ENCODE results near the gene TMEM242. TPM values are rescaled to one million over a fixed set of nuclear protein-coding genes. Genes with fewer than 3 reads are reported as not detected.

The TMEM242 gene
- total RNA-seq, 1 donor from 2014 or later, result 11.7 TPM

- peak; percentile 76 for DNase-seq (ENCODE audit: extremely low spot score, unreplicated experiment)
- no peaks in the 10 kb centered on the region for H3K9me3 Mint-ChIP-seq
- TF ChIP-seq CTCF (conservative IDR thresholded peaks at IDR 0.05), result no peak
- no peaks in the 10 kb centered on the region for H3K36me3 Mint-ChIP-seq
- H3K27ac Mint-ChIP-seq, result peak overlapping the region; percentile 98
- peak overlapping the region; percentile 99 for H3K4me3 Mint-ChIP-seq
- H3K4me1 Mint-ChIP-seq (ENCODE audit: unreplicated experiment), result peaks cover 15% of the 10 kb centered on the region
- peaks cover 26% of the 10 kb centered on the region for H3K27me3 Mint-ChIP-seq
Observed at GRCh38 chr6:157323966-157324300, 614 bp upstream of the TMEM242 start.

DNA sequence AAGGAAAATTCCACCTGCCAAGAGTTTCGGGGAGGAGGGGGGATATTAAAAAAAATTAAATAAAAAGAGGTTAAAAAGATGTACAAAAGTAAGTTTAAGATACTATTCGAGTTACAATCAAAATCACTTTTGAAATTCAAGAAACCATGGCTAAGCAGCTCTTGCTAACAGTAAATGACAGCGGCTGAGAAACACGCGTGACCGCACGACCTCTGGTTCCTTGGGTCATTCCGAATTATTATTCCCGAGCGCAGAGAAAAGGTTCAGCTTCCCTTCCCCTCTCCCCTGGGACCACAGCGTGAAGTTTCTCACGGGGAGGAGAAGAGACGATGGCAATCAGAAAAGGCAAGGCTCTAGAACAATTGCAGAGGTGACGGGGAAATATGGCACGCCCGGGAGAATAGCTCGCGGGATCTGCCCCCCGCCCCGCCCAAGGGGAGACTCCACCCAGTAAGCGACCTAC lies 496 bp downstream of the TMEM242 start:
- Mint-ChIP-seq H3K27me3 (peaks cover 16% of the 10 kb centered on the region), H3K9me3 (no peaks in the 10 kb centered on the region), H3K36me3 (no peaks in the 10 kb centered on the region), H3K4me3 (peak overlapping the region; percentile 99), H3K27ac (peak overlapping the region; percentile 98), H3K4me1 (ENCODE audit: unreplicated experiment) (peaks cover 15% of the 10 kb centered on the region)
- DNase-seq (ENCODE audit: extremely low spot score, unreplicated experiment), result no peak
- TF ChIP-seq CTCF (conservative IDR thresholded peaks at IDR 0.05), result no peak

DNA sequence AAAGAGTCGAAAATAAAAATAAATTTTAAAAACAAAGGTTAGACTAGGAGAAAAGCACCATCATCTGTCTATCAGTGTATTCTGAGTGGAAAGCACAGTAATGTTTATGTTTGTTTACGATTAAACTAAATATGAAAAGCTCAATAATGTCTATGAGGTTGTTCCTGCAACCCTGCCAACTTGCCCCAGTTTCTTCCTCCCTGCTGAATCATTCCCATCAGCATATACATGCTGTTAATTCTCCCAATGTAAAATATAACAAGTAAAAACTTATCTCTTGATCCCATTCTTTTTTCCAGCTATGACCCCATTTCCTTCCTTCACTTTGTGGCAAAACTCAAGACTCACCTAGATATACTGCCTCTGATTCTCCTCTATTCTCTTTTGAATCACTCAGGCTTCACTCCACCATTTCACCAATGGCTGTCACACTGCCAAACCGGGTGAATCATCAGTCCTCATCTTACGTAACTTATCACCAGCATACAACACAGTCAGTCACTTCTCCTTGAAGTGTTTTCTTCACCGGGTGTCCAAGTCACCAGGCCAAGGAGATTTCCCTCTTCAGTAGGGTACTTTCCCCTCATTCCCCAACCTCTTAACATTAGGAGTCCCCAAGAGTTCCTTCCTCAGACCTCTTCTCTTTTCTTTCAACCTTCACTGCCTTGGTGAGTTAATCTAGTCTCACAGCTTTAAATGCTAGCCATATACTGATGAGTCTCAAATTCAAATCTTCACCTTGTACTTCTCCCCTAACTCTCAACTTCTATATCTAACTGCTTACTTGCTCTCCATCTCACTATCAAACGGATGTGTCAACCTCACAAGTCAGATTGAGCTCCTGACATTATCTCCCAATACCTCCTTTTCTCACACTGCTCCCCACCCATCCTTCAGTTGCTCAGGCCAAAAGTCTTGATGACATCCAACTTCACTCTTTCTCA lies 6.2 kb downstream of the TMEM242 start:
- Mint-ChIP-seq H3K4me3 (no peak overlapping the region), H3K9me3 (no peaks in the 10 kb centered on the region), H3K4me1 (ENCODE audit: unreplicated experiment) (peaks cover 5% of the 10 kb centered on the region), H3K36me3 (peaks cover 13% of the 10 kb centered on the region), H3K27me3 (no peaks in the 10 kb centered on the region), H3K27ac (peak overlapping the region; percentile 3)
- TF ChIP-seq CTCF (conservative IDR thresholded peaks at IDR 0.05), result no peak
- no peak for DNase-seq (ENCODE audit: extremely low spot score, unreplicated experiment)

DNA sequence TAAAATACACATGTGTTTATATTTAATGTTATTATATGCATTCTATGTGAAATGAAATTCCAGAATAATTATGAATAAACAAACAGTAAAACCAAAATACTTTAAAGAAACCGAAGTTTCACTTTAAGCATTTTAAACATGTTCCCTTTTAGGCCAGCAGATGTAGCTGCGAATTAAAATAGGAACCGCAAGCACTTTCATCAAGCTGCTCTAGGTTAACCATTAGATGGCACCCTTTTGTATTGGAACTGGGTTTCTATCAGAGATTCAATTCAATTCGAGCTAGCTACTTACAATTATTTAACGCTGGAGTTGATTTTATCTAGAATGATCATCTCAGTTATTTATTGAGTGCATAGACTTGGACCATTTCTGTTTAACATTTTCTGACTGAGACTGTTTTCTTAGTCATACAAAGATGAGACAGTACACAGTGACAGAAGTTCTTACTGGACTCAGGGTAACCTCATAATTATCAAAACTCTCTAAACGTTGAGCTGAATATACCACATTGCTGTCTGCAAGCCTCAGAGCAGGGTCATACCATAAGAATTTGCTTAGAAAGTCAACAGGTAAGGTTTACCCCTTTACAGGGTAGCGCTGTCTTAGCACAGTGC lies 8.5 kb downstream of the TMEM242 start:
- H3K4me3 Mint-ChIP-seq, result no peak overlapping the region
- peak overlapping the region; percentile 33 for H3K27ac Mint-ChIP-seq
- DNase-seq (ENCODE audit: extremely low spot score, unreplicated experiment), result no peak
- no peaks in the 10 kb centered on the region for H3K27me3 Mint-ChIP-seq
- peak; percentile 88 for TF ChIP-seq CTCF (conservative IDR thresholded peaks at IDR 0.05)
- no peaks in the 10 kb centered on the region for H3K9me3 Mint-ChIP-seq
- peaks cover 22% of the 10 kb centered on the region for H3K36me3 Mint-ChIP-seq
- H3K4me1 Mint-ChIP-seq (ENCODE audit: unreplicated experiment), result no peaks in the 10 kb centered on the region

DNA sequence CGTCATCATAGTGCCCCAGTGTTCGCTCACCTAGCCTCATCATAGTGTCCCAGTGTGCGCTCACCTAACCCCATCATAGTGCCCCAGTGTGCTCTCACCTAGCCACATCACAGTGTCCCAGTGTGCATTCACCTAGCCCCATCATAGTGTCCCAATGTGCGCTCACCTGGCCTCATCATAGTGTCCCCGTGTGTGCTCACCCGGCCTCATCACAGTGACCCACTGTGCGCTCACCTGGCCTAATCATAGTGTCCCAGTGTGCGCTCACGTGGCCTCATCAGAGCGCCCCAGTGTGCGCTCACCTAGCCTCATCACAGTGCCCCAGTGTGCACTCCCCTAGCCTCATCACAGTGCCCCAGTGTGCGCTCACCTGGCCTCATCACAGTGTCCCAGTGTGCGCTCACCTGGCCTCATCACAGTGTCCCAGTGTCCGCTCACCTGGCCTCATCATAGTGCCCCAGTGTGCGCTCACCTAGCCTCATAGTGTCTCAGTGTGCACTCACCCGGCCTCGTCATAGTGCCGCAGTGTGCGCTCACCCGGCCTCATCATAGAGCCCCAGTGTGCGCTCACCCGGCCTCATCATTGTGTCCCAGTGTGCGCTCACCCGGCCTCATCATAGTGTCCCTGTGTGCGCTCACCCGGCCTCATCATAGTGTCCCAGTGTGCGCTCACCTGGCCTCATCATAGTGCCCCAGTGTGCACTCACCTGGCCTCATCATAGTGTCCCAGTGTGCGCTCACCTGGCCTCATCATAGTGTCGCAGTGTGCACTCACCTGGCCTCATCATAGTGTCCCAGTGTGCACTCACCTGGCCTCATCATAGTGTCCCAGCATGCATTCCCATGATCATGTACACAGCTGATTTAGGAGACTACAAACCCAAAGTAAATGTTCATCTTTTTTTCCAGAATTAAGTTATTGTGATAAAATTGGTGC lies 9.5 kb downstream of the TMEM242 start:
- Mint-ChIP-seq H3K9me3 (no peaks in the 10 kb centered on the region), H3K27me3 (no peaks in the 10 kb centered on the region), H3K4me1 (ENCODE audit: unreplicated experiment) (no peaks in the 10 kb centered on the region), H3K27ac (no peak overlapping the region), H3K36me3 (peaks cover 22% of the 10 kb centered on the region), H3K4me3 (no peak overlapping the region)
- DNase-seq (ENCODE audit: extremely low spot score, unreplicated experiment), result no peak
- TF ChIP-seq CTCF (conservative IDR thresholded peaks at IDR 0.05), result no peak

All from type B pancreatic cell (in vitro differentiated cells).